HepG2 (cell line): ENCODE results near the gene FIZ1. TPM values are rescaled to one million over a fixed set of nuclear protein-coding genes. Genes with fewer than 3 reads are reported as not detected.

Experiments used
- ARNT2 ChIP-seq: sonication (generic); formaldehyde crosslinking; IDR thresholded peaks from 2 replicates; pipeline ENCODE4 v1.8.0; 2022; ENCODE audit warnings: mild to moderate bottlenecking, low read depth, missing genetic modification reagents, moderate library complexity
- ATF7 ChIP-seq, 2 experiments: fragments of 450-650 bp in 1 of 2; sonication (generic) in 1 of 2; formaldehyde crosslinking in 1 of 2; IDR thresholded peaks; 2 replicates each; pipeline versions ENCODE4 v1.4.0 to v1.6.1; 2016 to 2020; ENCODE audit warnings: antibody characterized with exemption in 1 of 2, mild to moderate bottlenecking in 1 of 2, missing genetic modification reagents in 1 of 2
- DNMT3B ChIP-seq: conservative IDR thresholded peaks from 2 replicates; pipeline ENCODE4 v1.6.1; 2016; ENCODE audit warnings: missing biosample characterization, control low read depth
- GTF2F1 ChIP-seq: fragments of 150-350 bp; IDR thresholded peaks from 2 replicates; pipeline ENCODE4 v1.6.1; 2014; ENCODE audit warnings: low read length
- ISX ChIP-seq: sonication (generic); formaldehyde crosslinking; conservative IDR thresholded peaks from 2 replicates; pipeline ENCODE4 v1.5.0; 2020; ENCODE audit warnings: missing genetic modification reagents
- KAT8 ChIP-seq: IDR thresholded peaks from 2 replicates; pipeline ENCODE4 v1.6.1; 2016; ENCODE audit warnings: missing genetic modification reagents, missing compliant biosample characterization
- MTA3 ChIP-seq: sonication (generic); formaldehyde crosslinking; IDR thresholded peaks from 2 replicates; pipeline ENCODE4 v1.4.0; 2020; ENCODE audit warnings: missing genetic modification reagents
- MXD4 ChIP-seq: IDR thresholded peaks from 2 replicates; pipeline ENCODE4 v1.6.1; 2016; ENCODE audit warnings: mild to moderate bottlenecking, missing biosample characterization, missing genetic modification reagents
- NFE2L2 ChIP-seq: fragments of 150-350 bp; IDR thresholded peaks from 2 replicates; pipeline ENCODE4 v1.6.1; 2014; ENCODE audit warnings: low read length
- SNAPC2 ChIP-seq: sonication (generic); formaldehyde crosslinking; IDR thresholded peaks from 2 replicates; pipeline ENCODE4 v1.8.1; 2022; ENCODE audit warnings: mild to moderate bottlenecking, missing genetic modification reagents
- SNRNP70 ChIP-seq: fragments of 200-400 bp; formaldehyde crosslinking; IDR thresholded peaks from 2 replicates; pipeline ENCODE4 v1.6.1; 2017; ENCODE audit warnings: mild to moderate bottlenecking, low read depth, low read length, moderate library complexity
- SP5 ChIP-seq: IDR thresholded peaks from 2 replicates; pipeline ENCODE4 v1.6.1; 2016; ENCODE audit warnings: low read depth, borderline replicate concordance
- TMF1 ChIP-seq: sonication (generic); formaldehyde crosslinking; IDR thresholded peaks from 2 replicates; pipeline ENCODE4 v1.8.1; 2022; ENCODE audit warnings: low read depth, missing genetic modification reagents
- ZFP41 ChIP-seq: sonication (generic); formaldehyde crosslinking; IDR thresholded peaks from 2 replicates; pipeline ENCODE4 v1.4.0; 2020; ENCODE audit warnings: mild to moderate bottlenecking, missing genetic modification reagents, borderline replicate concordance
- ZNF136 ChIP-seq: sonication (generic); formaldehyde crosslinking; IDR thresholded peaks from 2 replicates; pipeline ENCODE4 v1.8.1; 2022; ENCODE audit warnings: low read depth, mild to moderate bottlenecking, moderate library complexity, missing genetic modification reagents
- ZNF614 ChIP-seq: IDR thresholded peaks from 2 replicates; pipeline ENCODE4 v1.6.1; 2018; ENCODE audit warnings: missing biosample characterization, missing genetic modification reagents, inconsistent platforms, borderline replicate concordance
- ZNF761 ChIP-seq: sonication (generic); formaldehyde crosslinking; conservative IDR thresholded peaks from 2 replicates; pipeline ENCODE4 v1.4.0; 2020; ENCODE audit warnings: mild to moderate bottlenecking, missing genetic modification reagents
- ZNF891 ChIP-seq: sonication (generic); formaldehyde crosslinking; IDR thresholded peaks from 2 replicates; pipeline ENCODE4 v1.5.0; 2020; ENCODE audit warnings: mild to moderate bottlenecking, missing genetic modification reagents
- polyA plus RNA-seq, 8 experiments: library from polyadenylated mRNA; depleted of rRNA in 3 of 8; stranded (reverse) in 7 of 8; unstranded in 1 of 8; fragments of >200 nt; fragmentation: Illumina TruSeq in 4 of 8; extraction: Trizol in 4 of 8; gene quantifications; 2 replicates each; pipeline versions ENCODE4 v1.2.1 to v1.2.3, GENCODE V29; 2011 to 2016; ENCODE audit warnings: low read depth in 4 of 8, missing spikeins in 1 of 8, mixed read lengths in 1 of 8; ENCODE audit not compliant: insufficient read depth in 1 of 8
- total RNA-seq, 5 experiments: library from RNA; depleted of rRNA; stranded (reverse); fragments of >200 nt; fragmentation: Illumina TruSeq; extraction: Trizol; gene quantifications; 2 replicates each; pipeline ENCODE4 v1.2.3, GENCODE V29; 2016; ENCODE audit warnings: low read depth in 1 of 5
- TF ChIP-seq, protein P1 (sequence below): sonication (generic); formaldehyde crosslinking; IDR thresholded peaks from 2 replicates; pipeline ENCODE4 v1.8.1; 2023; ENCODE audit warnings: mild to moderate bottlenecking, missing genetic modification reagents
- TF ChIP-seq, protein P2 (sequence below): sonication (generic); formaldehyde crosslinking; IDR thresholded peaks from 2 replicates; pipeline ENCODE4 v1.4.0; 2020; ENCODE audit warnings: missing genetic modification reagents, borderline replicate concordance
- TF ChIP-seq, protein P3 (sequence below): IDR thresholded peaks from 2 replicates; pipeline ENCODE4 v1.6.1; 2016; ENCODE audit warnings: low read depth, borderline replicate concordance
- TF ChIP-seq, protein P4 (sequence below): sonication (generic); formaldehyde crosslinking; IDR thresholded peaks from 2 replicates; pipeline ENCODE4 v1.4.0; 2020; ENCODE audit warnings: mild to moderate bottlenecking, missing genetic modification reagents
- TF ChIP-seq, protein P5 (sequence below): sonication (generic); formaldehyde crosslinking; IDR thresholded peaks from 2 replicates; pipeline ENCODE4 v1.4.0; 2020; ENCODE audit warnings: missing genetic modification reagents
- TF ChIP-seq, protein P6 (sequence below): sonication (generic); formaldehyde crosslinking; IDR thresholded peaks from 2 replicates; pipeline ENCODE4 v1.4.0; 2020; ENCODE audit warnings: mild to moderate bottlenecking, low read depth, missing genetic modification reagents

FIZ1 gene
- total and polyA plus RNA-seq, 2 of the 13 experiments (the other 11 are each of a cell fraction or from before 2014, with no cell fraction given): 3.6 to 5.9 TPM

DNA sequence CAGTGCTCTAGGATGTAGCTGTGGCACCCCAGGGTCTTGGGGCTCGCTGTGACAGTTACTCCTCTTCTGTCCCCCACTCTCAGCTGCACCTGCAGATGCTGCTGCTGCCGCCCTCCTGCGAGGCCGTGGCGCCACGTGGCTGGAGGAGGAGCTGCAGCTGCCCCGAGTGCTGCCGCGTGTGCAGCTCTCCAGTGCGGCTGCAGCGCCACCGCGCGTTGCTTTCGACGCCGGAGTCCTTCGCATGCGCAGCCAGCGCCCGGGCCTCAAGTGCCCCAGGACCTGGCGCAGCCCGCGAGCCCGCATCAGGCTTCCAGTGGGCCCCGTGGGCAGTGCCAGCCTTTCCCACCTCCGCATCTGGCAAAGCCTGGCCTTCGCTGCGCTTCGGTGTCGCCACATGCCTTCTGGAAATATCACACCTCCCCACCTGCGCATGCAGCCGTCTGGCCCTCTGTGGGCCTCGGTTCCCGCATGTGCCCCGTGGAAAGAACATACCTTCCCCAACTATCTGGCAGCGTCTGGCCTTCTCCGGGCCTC, 40.8 kb upstream of the FIZ1 start (continued):
- TF ChIP-seq SNAPC2 (CRISPR knock-in tag) (peak; percentile 1; the same call in 1 of the 2 replicates), ZNF136 (no peak), NFE2L2 (no peak), TMF1 (CRISPR knock-in tag) (no peak), GTF2F1 (no peak), SNRNP70 (no peak), ARNT2 (CRISPR knock-in tag) (no peak), ISX (no peak), ZNF891 (CRISPR knock-in tag) (peak; percentile 23; the same call in 1 of the 2 replicates), SP5 (CRISPR knock-in tag) (no peak), MTA3 (CRISPR knock-in tag) (no peak), ZFP41 (no peak), ATF7 (IDR thresholded peaks at IDR 0.05) (no peak), ATF7 (CRISPR knock-in tag; IDR thresholded peaks at IDR 0.05) (no peak), ZNF614 (CRISPR knock-in tag) (no peak), KAT8 (CRISPR knock-in tag) (no peak), ZNF761 (no peak), MXD4 (CRISPR knock-in tag) (peak; percentile 2; the same call in 1 of the 2 replicates), DNMT3B (CRISPR knock-in tag) (no peak)
- TF ChIP-seq, protein P1, sequence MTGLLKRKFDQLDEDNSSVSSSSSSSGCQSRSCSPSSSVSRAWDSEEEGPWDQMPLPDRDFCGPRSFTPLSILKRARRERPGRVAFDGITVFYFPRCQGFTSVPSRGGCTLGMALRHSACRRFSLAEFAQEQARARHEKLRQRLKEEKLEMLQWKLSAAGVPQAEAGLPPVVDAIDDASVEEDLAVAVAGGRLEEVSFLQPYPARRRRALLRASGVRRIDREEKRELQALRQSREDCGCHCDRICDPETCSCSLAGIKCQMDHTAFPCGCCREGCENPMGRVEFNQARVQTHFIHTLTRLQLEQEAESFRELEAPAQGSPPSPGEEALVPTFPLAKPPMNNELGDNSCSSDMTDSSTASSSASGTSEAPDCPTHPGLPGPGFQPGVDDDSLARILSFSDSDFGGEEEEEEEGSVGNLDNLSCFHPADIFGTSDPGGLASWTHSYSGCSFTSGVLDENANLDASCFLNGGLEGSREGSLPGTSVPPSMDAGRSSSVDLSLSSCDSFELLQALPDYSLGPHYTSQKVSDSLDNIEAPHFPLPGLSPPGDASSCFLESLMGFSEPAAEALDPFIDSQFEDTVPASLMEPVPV (CRISPR knock-in tag): no peak
- TF ChIP-seq, protein P2, sequence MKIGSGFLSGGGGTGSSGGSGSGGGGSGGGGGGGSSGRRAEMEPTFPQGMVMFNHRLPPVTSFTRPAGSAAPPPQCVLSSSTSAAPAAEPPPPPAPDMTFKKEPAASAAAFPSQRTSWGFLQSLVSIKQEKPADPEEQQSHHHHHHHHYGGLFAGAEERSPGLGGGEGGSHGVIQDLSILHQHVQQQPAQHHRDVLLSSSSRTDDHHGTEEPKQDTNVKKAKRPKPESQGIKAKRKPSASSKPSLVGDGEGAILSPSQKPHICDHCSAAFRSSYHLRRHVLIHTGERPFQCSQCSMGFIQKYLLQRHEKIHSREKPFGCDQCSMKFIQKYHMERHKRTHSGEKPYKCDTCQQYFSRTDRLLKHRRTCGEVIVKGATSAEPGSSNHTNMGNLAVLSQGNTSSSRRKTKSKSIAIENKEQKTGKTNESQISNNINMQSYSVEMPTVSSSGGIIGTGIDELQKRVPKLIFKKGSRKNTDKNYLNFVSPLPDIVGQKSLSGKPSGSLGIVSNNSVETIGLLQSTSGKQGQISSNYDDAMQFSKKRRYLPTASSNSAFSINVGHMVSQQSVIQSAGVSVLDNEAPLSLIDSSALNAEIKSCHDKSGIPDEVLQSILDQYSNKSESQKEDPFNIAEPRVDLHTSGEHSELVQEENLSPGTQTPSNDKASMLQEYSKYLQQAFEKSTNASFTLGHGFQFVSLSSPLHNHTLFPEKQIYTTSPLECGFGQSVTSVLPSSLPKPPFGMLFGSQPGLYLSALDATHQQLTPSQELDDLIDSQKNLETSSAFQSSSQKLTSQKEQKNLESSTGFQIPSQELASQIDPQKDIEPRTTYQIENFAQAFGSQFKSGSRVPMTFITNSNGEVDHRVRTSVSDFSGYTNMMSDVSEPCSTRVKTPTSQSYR (CRISPR knock-in tag): no peak
- TF ChIP-seq, protein P3, sequence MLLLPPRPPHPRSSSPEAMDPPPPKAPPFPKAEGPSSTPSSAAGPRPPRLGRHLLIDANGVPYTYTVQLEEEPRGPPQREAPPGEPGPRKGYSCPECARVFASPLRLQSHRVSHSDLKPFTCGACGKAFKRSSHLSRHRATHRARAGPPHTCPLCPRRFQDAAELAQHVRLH (CRISPR knock-in tag): peak; percentile 7; the same call in 1 of the 2 replicates
- TF ChIP-seq, protein P4, sequence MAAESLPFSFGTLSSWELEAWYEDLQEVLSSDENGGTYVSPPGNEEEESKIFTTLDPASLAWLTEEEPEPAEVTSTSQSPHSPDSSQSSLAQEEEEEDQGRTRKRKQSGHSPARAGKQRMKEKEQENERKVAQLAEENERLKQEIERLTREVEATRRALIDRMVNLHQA (CRISPR knock-in tag): no peak
- TF ChIP-seq, protein P5, sequence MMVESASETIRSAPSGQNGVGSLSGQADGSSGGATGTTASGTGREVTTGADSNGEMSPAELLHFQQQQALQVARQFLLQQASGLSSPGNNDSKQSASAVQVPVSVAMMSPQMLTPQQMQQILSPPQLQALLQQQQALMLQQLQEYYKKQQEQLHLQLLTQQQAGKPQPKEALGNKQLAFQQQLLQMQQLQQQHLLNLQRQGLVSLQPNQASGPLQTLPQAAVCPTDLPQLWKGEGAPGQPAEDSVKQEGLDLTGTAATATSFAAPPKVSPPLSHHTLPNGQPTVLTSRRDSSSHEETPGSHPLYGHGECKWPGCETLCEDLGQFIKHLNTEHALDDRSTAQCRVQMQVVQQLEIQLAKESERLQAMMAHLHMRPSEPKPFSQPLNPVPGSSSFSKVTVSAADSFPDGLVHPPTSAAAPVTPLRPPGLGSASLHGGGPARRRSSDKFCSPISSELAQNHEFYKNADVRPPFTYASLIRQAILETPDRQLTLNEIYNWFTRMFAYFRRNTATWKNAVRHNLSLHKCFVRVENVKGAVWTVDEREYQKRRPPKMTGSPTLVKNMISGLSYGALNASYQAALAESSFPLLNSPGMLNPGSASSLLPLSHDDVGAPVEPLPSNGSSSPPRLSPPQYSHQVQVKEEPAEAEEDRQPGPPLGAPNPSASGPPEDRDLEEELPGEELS: no peak
- TF ChIP-seq, protein P6, sequence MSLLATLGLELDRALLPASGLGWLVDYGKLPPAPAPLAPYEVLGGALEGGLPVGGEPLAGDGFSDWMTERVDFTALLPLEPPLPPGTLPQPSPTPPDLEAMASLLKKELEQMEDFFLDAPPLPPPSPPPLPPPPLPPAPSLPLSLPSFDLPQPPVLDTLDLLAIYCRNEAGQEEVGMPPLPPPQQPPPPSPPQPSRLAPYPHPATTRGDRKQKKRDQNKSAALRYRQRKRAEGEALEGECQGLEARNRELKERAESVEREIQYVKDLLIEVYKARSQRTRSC (CRISPR knock-in tag): no peak
